HG03442 (cell line): ENCODE data around the gene SLC25A47.
"Not testable (repeated sequence)": the region's sequence is repeated elsewhere in the genome, so short reads cannot be mapped to it uniquely, and the experiment has no call there.

Experiments used
- ATAC-seq: cut with Tn5 transposase; IDR thresholded peaks from one replicate; pipeline ENCODE4 v1.9.1; 2021; ENCODE audit warnings: mild to moderate bottlenecking, moderate library complexity; ENCODE audit not compliant: unreplicated experiment

SLC25A47 gene

GRCh38 chr14:100289916-100290606 lies 33.1 kb upstream of the SLC25A47 start:
- ATAC-seq, result no peak

- ATAC-seq, result no peak
Observed at GRCh38 chr14:100290607-100291304, 32.4 kb upstream of the SLC25A47 start.

GRCh38 chr14:100291305-100292075 lies 31.6 kb upstream of the SLC25A47 start:
- no peak for ATAC-seq

GRCh38 chr14:100292301-100292775 lies 30.8 kb upstream of the SLC25A47 start:
- ATAC-seq, result no peak

GRCh38 chr14:100292776-100293461 lies 30.2 kb upstream of the SLC25A47 start:
- no peak for ATAC-seq

GRCh38 chr14:100293497-100294212 lies 29.5 kb upstream of the SLC25A47 start:
- no peak for ATAC-seq

- ATAC-seq, result no peak
Observed at GRCh38 chr14:100294213-100294962, 28.8 kb upstream of the SLC25A47 start.

GRCh38 chr14:100294963-100295330 lies 28.2 kb upstream of the SLC25A47 start:
- no peak for ATAC-seq

- no peak for ATAC-seq
Observed at GRCh38 chr14:100295376-100296105, 27.6 kb upstream of the SLC25A47 start.

- ATAC-seq, result no peak
Observed at GRCh38 chr14:100296106-100296651, 27.0 kb upstream of the SLC25A47 start.

GRCh38 chr14:100296729-100297128 lies 26.4 kb upstream of the SLC25A47 start:
- ATAC-seq, result not testable (repeated sequence)

GRCh38 chr14:100297320-100298300 lies 25.5 kb upstream of the SLC25A47 start:
- peak; percentile 78 for ATAC-seq

- ATAC-seq, result no peak
Observed at GRCh38 chr14:100298551-100299237, 24.4 kb upstream of the SLC25A47 start.

GRCh38 chr14:100299238-100299560 lies 23.9 kb upstream of the SLC25A47 start:
- no peak for ATAC-seq

- no peak for ATAC-seq
Observed at GRCh38 chr14:100302616-100303015, 20.5 kb upstream of the SLC25A47 start.

GRCh38 chr14:100303179-100303578 lies 20.0 kb upstream of the SLC25A47 start:
- no peak for ATAC-seq

- no peak for ATAC-seq
Observed at GRCh38 chr14:100303925-100304324, 19.2 kb upstream of the SLC25A47 start.
